K562 (cell line): Measurements from ENCODE around the gene C1QTNF6. TPM values are rescaled to one million over a fixed set of nuclear protein-coding genes. Genes with fewer than 3 reads are reported as not detected.

Experiments
- ATAC-seq: fragments of 200-7000 bp; cut with Tn5 transposase; 3 replicates; pipeline ENCODE4 v1.9.1; 2020; ENCODE audit warnings: moderate library complexity
- BruUV-seq: library from RNA; stranded (reverse); fragments of 400-500 nt; replicated peaks from 2 replicates; lab custom pipeline; 2021; lab: Mats Ljungman, UMichigan
- CTCF ChIA-PET: fragments of 300-600 bp; formaldehyde crosslinking; extraction: SDS; loops from one replicate; lab custom pipeline; 2021; ENCODE audit warnings: low intra/inter-chr PET ratio; lab: Yijun Ruan, JAX
- POLR2A ChIA-PET: fragments of 300-600, 350-650 bp; sonication (Branson Sonifier 250); formaldehyde crosslinking; extraction: SDS; loops from one replicate; lab custom pipeline; 2021; ENCODE audit warnings: antibody characterized with exemption, inconsistent platforms; lab: Yijun Ruan, JAX
- DNase-seq, 4 experiments: peaks; one replicate each; pipeline versions ENCODE4 v3.0.0 to v3.0.0-alpha.2; 2011 to 2018; ENCODE audit warnings: low spot score in 3 of 4, mixed read lengths in 3 of 4; ENCODE audit errors: extremely low read depth in 1 of 4
- FAIRE-seq: peaks from 2 replicates; lab custom pipeline; 2011; peaks lifted over from hg19 to GRCh38; lab: Jason Lieb, UNC
- H2AFZ ChIP-seq: 2 replicates; pipeline ENCODE4 v1.6.0; 2011; ENCODE audit warnings: low read depth, low read length, control low read depth, inconsistent platforms
- H3K27ac ChIP-seq: fragments of 200-600 bp; 3 replicates; pipeline ENCODE4 v1.8.0; 2011; ENCODE audit warnings: low read depth, mild to moderate bottlenecking, control low read depth, inconsistent platforms, low read length, moderate library complexity, mixed read lengths; ENCODE audit errors: extremely low read depth
- H3K27me3 ChIP-seq, 2 experiments: fragments of 300-600 bp in 1 of 2; 2 replicates in 1 of 2; 3 replicates in 1 of 2; pipeline versions ENCODE4 v1.6.0 to v1.8.0; 2011; ENCODE audit warnings: inconsistent platforms in 2 of 2, low read length in 2 of 2, mild to moderate bottlenecking in 1 of 2, mixed read lengths in 1 of 2, moderate library complexity in 1 of 2; ENCODE audit not compliant: control insufficient read depth in 2 of 2, insufficient read depth in 2 of 2
- H3K36me3 ChIP-seq: fragments of 300-600 bp; 3 replicates; pipeline ENCODE4 v1.8.0; 2011; ENCODE audit warnings: mild to moderate bottlenecking, low read length, inconsistent platforms; ENCODE audit not compliant: control insufficient read depth, insufficient read depth
- H3K4me1 ChIP-seq, 2 experiments: fragments of 200-600 bp in 1 of 2; replicated peaks in 1 of 2; 2 replicates in 1 of 2; 3 replicates in 1 of 2; pipeline versions ENCODE4 v1.5.1 to v1.8.0; 2011; ENCODE audit warnings: inconsistent platforms in 2 of 2, low read length in 2 of 2, mild to moderate bottlenecking in 1 of 2, mixed read lengths in 1 of 2, moderate library complexity in 1 of 2; ENCODE audit not compliant: control insufficient read depth in 2 of 2, insufficient read depth in 2 of 2
- H3K4me2 ChIP-seq: 2 replicates; pipeline ENCODE4 v1.6.1; 2011; ENCODE audit warnings: low read length, control low read depth, inconsistent platforms, mixed read lengths; ENCODE audit not compliant: insufficient read depth
- H3K4me3 ChIP-seq: fragments of 200-600 bp; sonication (generic), shearing (Covaris generic); 2 replicates; pipeline ENCODE4 v1.5.1; 2016; ENCODE audit warnings: control low read depth, inconsistent platforms
- H3K79me2 ChIP-seq: fragments of 200-600 bp; 3 replicates; pipeline ENCODE4 v1.8.0; 2011; ENCODE audit warnings: low read length, inconsistent platforms; ENCODE audit not compliant: control insufficient read depth, insufficient read depth
- H3K9ac ChIP-seq, 2 experiments: 2 replicates each; pipeline versions ENCODE4 v1.6.0 to v1.6.1; 2011; ENCODE audit warnings: low read depth in 2 of 2, low read length in 2 of 2, control low read depth in 1 of 2, inconsistent platforms in 1 of 2, mild to moderate bottlenecking in 1 of 2, mixed read lengths in 1 of 2; ENCODE audit not compliant: insufficient read depth in 1 of 2
- H3K9me1 ChIP-seq: one replicate; pipeline ENCODE4 v1.6.0; 2011; ENCODE audit warnings: inconsistent platforms, mild to moderate bottlenecking, low read length, moderate library complexity; ENCODE audit not compliant: control insufficient read depth, insufficient read depth
- H3K9me3 ChIP-seq: replicated peaks from 2 replicates; pipeline ENCODE4 v1.5.1; 2011; ENCODE audit warnings: low read depth, low read length, inconsistent platforms; ENCODE audit not compliant: control insufficient read depth, insufficient read depth
- H4K20me1 ChIP-seq: replicated peaks from 2 replicates; pipeline ENCODE4 v1.6.1; 2011; ENCODE audit warnings: low read length, inconsistent platforms, mixed read lengths; ENCODE audit not compliant: control insufficient read depth, insufficient read depth
- DIDO1 ChIP-seq: fragments of 450-650 bp; IDR thresholded peaks from 2 replicates; pipeline ENCODE4 v1.6.1; 2016; ENCODE audit warnings: low read depth, missing biosample characterization, missing genetic modification characterization
- MEF2D ChIP-seq: conservative IDR thresholded peaks from 2 replicates; pipeline ENCODE4 v1.6.1; 2016; ENCODE audit warnings: low read depth, missing genetic modification characterization, missing compliant biosample characterization
- NR2C1 ChIP-seq, 2 experiments: fragments of 450-650 bp; IDR thresholded peaks; 2 replicates each; pipeline ENCODE4 v1.6.1; 2017; ENCODE audit warnings: mild to moderate bottlenecking in 2 of 2, antibody characterized with exemption in 1 of 2, inconsistent platforms in 1 of 2, missing compliant biosample characterization in 1 of 2, missing genetic modification characterization in 1 of 2
- SP2 ChIP-seq: IDR thresholded peaks from 2 replicates; pipeline ENCODE4 v1.6.1; 2011; ENCODE audit warnings: mild to moderate bottlenecking, low read depth, low read length, moderate library complexity; ENCODE audit not compliant: poor library complexity, severe bottlenecking; ENCODE audit errors: extremely low read depth
- TAF15 ChIP-seq: fragments of 200-400 bp; formaldehyde crosslinking; IDR thresholded peaks from 2 replicates; pipeline ENCODE4 v1.6.1; 2017; ENCODE audit warnings: mild to moderate bottlenecking, low read depth, low read length, moderate library complexity
- ZNF175 ChIP-seq: fragments of 200-800 bp; sonication (Bioruptor generic); IDR thresholded peaks from 2 replicates; pipeline ENCODE4 v1.6.1; 2016; ENCODE audit warnings: low read depth, mild to moderate bottlenecking, missing genetic modification characterization, missing compliant biosample characterization
- WGBS: fragments of 100-300 bp; shearing (Covaris generic); methylation state at CpG from one replicate; pipeline ENCODE4 v1.1.6; 2016; ENCODE audit warnings: low coverage, mixed read lengths; ENCODE audit not compliant: insufficient coverage; ENCODE audit errors: missing lambda C conversion rate; 5-methylcytosine and 5-hydroxymethylcytosine counted together
- in situ Hi-C: fragments of 300-500 bp; cut with MboI; formaldehyde crosslinking; loops from 4 replicates; pipeline ENCODE4 v1.15.0; 2018; ENCODE audit warnings: inconsistent platforms, mixed read lengths
- intact Hi-C: fragments of 100-400 bp; cut with micrococcal nuclease; formaldehyde crosslinking; loops from 2 replicates; pipeline ENCODE4 v1.14.2; 2022
- polyA plus RNA-seq, 8 experiments: library from polyadenylated mRNA; depleted of rRNA in 4 of 8; stranded (reverse) in 5 of 8; unstranded in 3 of 8; fragments of >200 nt; fragmentation: Nextera tagmentation in 2 of 8; fragmentation: Illumina TruSeq in 1 of 8; extraction: Ambion mirVana in 2 of 8; extraction: Trizol in 1 of 8; gene quantifications; 2 replicates each; pipeline versions ENCODE4 v1.2.1 to v1.2.3, GENCODE V29; 2011 to 2014; ENCODE audit warnings: inconsistent platforms in 1 of 8, missing spikeins in 1 of 8
- total RNA-seq, 7 experiments: library from RNA; depleted of rRNA in 6 of 7; stranded (reverse); fragments of >200 nt in 6 of 7; fragmentation: Illumina TruSeq in 2 of 7; extraction: Trizol in 2 of 7; gene quantifications; 2 replicates each; pipeline versions ENCODE4 v1.2.1 to v1.2.3, GENCODE V29; 2011 to 2021; ENCODE audit warnings: low replicate concordance in 1 of 7

C1QTNF6 gene
- total and polyA plus RNA-seq, 9 of the 15 experiments (the other 6 are each of a cell fraction or from before 2014, with no cell fraction given), result 0.18 to 0.92 (median 0.55) TPM

- no TSS peak for BruUV-seq
- intact Hi-C loops (no loop called here), in situ Hi-C loops (no loop called here)
- ATAC-seq, result no peak
- H3K79me2 ChIP-seq, result no peaks in the 10 kb centered on the region
- no peak overlapping the region for H3K27ac ChIP-seq
- no peaks in the 10 kb centered on the region; the same call in 1 of the 2 replicates for H4K20me1 ChIP-seq
- no peaks in the 10 kb centered on the region for H3K9me1 ChIP-seq
- POLR2A ChIA-PET, result interaction anchor here (0.7 to 1.0 kb wide), 2 partner anchors 10 to 16 kb away, joined by 3 to 4 read pairs; no protein-coding TSS in a partner anchor
- H3K4me2 ChIP-seq, result no peak overlapping the region
- no peaks in the 10 kb centered on the region for H3K9me3 ChIP-seq
- H3K27me3 ChIP-seq, result peaks cover 0 to 11% of the 10 kb centered on the region in 2 experiments; a peak in 1 of 5 replicates
- H3K4me3 ChIP-seq, result no peak overlapping the region
- CTCF ChIA-PET, result interaction anchor here (1.0 kb wide), 1 partner anchor 9 kb away, joined by 8 read pairs; no protein-coding TSS in a partner anchor
- peaks cover 5 to 22% of the 10 kb centered on the region in 2 experiments; a peak in 4 of 5 replicates for H3K4me1 ChIP-seq
- no peaks in the 10 kb centered on the region for H3K36me3 ChIP-seq
- 16% methylated on average over 6 of the region's 6 CpGs for WGBS
- TF ChIP-seq MEF2D (tag) (no peak), TAF15 (no peak), DIDO1 (tag) (no peak), NR2C1 (IDR thresholded peaks at IDR 0.05) (no peak), NR2C1 (tag; IDR thresholded peaks at IDR 0.05) (peak; percentile 24; the same call in 1 of the 2 replicates), ZNF175 (CRISPR knock-in tag) (no peak), SP2 (no peak)
- FAIRE-seq, result no peak
- no peak overlapping the region for H2AFZ ChIP-seq
- H3K9ac ChIP-seq, result no peak overlapping the region
- no peak for DNase-seq
These were observed 42.0 kb downstream of the C1QTNF6 start for GRCh38 chr22:37146051-37146385.
